ENCODE results near the gene ZNF358.
A peak's percentile ranks its signal among the peaks of the same experiment; 100 is the strongest.

The ZNF358 gene

DNA sequence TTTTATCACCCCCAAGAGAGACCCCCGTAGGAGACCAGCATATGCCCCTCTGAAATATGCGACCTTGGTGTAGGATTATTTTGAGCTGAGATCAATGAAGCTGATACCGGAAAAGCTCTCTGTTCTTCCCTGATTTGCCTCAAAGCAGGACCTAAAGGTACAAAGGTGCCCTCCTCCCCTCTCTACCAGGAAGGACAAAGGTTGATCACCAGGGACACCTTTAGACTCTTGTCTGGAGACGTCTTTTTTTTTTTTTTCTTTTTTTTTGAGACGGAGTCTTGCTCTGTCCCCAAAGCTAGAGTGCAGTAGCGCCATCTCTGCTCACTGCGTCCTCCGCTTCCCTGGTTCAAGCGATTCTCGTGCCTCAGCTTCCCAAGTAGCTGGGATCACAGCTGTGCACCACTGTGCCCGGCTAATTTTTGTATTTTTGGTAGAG is 26.3 kb upstream of the ZNF358 start:
- no peak for DNase-seq (ENCODE audit: low read depth, low spot score)

DNA sequence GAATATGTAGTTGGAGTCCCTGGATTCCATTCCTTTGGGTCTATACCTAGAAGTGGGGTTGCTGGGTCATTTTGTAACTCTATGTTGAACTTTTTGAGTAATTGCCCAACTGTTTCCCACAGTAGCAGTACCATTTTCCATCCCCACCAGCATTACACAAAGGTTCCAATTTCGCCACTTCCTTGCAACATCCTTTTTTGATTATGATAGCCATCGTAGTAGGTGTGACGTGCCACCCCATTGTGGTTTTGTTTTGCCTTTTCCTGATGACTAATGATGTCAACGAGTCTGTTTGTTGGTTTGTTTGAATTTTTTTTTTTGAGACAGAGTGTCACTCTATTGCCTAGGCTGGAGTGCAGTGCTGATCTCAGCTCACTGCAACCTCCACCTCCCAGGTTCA is 23.8 kb upstream of the ZNF358 start:
- no peak for DNase-seq (ENCODE audit: low read depth, low spot score)

DNA sequence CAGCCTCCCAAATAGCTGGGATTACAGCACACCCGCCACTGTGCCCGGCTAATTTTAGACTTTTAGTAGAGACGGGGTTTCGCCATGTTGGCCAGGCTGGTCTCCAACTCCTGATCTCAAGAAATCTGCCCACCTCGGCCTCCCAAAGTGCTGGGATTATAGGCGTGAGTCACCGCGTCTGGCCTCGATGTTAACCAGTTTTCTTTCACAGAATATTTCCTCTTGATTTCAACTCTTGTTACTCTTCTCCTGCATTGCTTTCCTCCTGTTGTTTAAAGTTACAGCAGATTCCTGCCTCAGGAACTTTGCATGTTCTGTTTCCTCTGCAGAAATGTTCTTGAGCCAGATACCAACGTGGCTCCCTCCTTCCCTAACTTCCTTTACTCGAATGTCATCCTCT is 23.3 kb upstream of the ZNF358 start:
- no peak for DNase-seq (ENCODE audit: low read depth, low spot score)

DNA sequence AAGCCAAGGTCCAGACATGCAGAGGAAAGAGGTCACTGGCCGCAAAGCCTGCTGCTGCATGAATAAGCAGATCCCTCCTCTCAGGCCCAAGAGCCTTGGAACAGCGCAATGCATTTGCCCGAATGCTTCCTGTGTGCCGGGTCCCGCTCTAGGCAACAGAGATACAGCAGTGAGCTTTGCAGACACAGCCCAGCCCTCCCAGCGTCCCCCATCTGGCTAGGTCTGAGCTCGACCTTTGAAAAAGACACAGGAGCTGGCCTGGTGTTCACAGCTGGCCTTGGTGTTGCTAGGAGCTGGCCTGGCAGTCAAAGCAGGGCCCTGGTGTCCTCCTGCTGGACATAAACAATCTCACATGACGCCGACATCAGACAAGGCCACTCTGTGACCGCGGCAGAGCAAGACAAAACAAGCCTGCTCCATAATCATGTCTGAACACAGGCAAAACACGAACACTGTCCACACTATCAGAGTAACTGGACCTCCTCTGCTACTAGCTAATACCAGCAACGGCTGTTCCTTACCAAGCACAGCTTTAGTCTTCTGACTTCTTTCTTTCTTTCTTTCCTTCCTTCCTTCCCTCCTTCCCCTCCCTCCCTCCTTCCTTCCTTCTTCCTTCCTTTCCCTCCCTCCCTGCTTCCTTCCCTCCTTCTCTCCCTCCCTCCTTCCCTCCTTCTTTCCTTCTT is 21.3 kb upstream of the ZNF358 start:
- peak; percentile 49 for DNase-seq (ENCODE audit: low read depth, low spot score)

DNA sequence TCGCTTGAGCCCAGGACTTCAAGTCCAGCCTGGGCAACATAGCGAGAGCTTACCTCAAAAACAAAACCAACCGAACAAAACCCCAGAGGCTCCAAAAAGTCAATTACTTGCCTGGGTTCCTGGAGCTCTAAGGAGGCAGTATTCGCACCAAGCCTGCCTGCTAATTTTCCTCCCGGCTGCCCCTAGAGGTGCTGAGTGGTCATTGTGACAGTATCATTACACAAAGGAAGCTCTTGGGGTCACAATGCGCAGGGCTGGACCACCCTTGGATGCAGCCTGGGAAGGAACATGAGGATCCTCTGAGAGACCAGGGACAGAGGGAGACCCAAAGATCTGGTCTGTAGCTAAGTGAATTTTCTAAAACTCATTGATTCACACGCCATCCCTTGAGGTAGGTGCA is 18.6 kb upstream of the ZNF358 start:
- DNase-seq (ENCODE audit: low read depth, low spot score): peak; percentile 47

DNA sequence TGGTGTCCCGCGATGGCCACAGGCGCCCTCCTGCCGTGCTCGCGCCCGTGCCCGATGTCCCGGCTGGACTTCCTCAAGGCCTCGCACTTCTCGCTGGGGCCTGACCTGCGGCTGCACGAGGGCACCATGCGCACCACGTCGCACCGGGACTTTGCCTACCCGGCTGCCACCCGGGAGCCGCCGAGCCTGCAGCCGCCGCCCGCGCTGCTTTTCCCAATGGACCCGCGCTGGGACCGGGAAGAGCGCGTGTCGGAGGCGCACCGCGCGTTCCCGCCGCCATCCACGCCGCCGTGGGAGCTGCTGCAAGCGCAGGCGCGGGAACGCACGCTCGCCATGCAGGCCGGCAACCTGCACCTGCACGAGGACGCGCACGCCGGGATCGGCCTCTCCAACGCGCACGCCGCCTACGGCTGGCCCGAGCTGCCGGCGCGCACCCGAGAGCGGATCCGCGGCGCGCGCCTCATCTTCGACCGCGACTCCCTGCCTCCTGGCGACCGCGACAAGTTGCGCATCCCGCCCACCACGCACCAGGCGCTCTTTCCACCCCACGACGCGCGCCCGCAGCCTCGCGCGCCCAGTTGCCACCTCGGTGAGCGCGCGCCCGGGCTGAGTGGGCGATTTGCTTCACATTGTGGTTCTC is 15.0 kb upstream of the ZNF358 start:
- DNase-seq (ENCODE audit: low read depth, low spot score): peak; percentile 89

DNA sequence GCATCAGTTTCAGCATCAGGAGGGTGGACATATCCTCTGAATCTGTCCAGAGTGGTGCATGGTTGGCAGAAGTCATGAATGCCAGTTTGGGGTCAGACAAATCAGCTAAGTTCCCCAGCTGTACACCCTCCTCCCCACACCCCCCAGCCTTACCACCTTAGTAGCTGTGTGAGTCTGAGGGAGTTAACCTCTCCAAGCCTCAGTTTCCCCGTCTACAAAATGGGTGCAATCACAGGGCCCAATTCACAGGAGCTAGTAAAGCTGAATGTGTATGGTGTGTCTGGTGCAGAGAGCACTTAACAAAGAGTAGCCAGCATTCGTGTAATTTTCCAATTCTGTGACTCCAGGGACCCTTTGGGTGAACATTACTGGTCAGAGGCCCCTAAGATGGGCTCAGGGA is 13.4 kb upstream of the ZNF358 start:
- DNase-seq (ENCODE audit: low read depth, low spot score): no peak

DNA sequence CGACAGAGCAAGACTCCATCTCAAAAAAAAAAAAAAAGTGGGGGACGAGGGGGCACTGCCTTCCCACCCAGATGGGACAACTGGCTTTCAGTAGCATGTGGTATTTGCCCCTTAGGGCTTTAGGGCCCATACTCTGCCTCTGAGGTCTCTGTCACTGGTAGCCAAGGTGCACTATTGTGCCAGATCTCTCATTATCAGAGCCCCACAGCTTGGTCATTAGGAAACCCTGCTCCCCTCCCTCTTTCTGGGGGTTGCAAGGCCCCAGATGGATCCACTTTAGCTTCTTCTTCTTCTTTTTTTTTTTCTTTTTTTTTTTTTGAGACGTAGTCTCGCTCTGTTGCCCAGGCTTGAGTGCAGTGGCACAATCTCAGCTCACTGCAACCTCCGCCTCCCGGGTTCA is 11.2 kb upstream of the ZNF358 start:
- no peak for DNase-seq (ENCODE audit: low read depth, low spot score)

DNA sequence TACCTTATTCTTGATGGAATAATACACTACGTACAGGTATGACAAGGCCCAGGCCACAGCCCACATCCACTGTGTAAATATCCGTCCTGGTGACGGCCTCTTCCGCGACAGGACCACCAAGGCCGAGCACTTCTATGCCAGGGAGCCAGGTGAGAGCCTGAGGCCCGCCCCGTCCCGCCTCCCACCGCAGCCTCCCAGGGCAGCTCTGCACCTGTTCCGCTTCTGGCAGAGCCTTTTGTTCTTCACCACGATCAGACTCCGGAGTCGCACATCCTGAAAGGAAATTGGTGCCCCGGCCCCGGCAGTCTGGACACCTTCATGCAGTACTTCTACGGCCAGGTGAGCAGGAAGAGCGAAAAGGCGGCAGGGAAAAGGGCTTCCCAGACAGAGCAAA is 10.6 kb upstream of the ZNF358 start:
- no peak for DNase-seq (ENCODE audit: low read depth, low spot score)

DNA sequence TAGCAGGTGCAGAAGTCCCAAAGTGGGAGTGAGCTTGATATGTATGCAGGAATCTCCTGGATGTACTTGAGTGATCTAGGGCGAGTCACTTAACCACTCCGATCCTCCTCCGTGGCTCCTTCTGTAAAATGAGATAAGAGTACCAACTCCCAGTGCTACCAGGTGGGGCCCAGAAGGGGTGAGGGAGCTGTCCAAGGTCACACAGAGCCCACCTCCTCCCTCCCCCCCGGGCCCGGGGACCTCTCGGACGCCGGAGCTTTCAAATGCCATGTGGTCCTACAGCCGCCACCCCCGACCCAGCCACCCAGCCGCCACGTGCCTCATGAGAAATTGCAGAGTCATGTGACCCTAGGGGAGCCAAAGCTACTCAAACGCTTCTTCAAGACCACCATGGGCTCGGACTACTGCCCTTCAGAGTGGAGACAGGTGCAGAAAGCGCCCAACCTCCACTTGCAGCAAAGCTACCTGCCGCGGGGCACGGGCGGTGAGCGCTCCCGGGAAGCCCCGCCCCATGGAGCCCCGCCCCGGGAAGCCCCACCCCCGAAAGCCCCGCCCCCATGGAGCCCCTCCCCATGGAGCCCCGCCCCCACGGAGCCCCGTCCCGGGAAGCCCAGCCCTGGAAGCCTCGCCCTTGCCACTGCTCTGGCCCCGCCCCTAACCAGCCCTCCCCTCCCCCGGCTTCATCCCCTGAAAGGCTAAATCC is 10.1 kb upstream of the ZNF358 start:
- peak; percentile 73 for DNase-seq (ENCODE audit: low read depth, low spot score)

DNA sequence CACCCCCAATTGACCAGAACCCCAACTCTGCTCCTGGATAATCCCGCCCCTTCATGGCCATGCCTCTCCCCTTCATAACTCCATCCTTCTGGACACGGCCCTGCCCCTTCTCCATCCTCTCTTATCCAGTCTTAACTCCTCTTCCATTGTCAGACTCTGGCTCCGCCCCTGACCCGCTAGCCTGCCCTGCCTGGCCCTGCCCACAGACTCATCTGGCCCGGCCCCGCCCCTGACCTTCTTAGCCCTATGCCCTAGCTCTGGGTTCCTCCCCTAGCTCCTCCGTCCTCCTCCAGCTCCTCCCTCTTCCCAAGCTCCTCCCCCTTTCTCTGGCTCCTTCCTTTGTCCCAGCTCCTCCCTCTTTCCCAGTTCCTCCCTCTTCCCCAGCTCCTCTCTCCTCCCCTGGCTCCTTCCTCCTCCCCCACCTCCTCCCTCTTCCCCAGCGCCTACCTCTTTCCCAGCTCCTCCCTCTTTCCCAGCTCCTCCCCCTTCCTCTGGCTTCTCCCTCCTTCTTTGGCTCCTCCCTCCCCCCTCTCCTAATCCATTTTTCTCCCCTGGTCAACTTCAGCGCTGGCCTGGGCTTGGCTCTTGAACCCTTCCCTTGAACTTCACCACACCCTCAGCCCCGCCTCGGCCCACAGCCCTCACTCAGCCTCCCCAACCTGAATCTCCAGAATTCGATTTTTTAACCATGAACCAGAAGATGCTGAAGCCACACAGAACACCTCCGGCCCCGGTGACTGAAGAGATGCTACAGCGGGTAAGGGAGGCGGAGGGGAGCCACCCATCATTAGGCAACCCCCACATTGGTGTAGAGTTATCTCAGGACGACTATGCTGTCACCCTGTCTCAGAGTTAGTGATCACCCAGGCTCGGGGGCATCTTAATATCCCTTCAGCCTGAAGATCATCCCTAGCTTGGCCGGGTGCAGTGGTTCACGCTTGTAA is 9.2 kb upstream of the ZNF358 start:
- peak; percentile 98 for DNase-seq (ENCODE audit: low read depth, low spot score)

DNA sequence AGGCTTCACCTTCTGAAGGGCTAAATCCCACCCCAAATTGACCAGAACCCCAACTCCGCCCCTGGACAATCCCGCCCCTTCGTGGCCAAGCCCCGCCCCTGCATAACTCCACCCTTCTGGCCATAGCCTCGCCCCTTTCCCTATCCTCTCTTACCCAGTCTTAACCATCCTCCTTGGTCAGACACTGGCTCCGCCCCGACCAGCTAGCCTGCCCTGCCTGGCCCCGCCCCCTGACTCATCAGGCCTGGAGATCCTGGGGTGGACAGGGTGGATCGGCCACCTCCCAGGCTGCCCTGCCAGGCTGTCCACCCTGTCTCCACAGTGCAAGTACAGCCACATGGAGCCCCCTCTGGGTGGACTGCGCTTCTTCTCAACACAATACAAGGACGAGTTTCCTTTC is 8.0 kb upstream of the ZNF358 start:
- DNase-seq (ENCODE audit: low read depth, low spot score): peak; percentile 79

DNA sequence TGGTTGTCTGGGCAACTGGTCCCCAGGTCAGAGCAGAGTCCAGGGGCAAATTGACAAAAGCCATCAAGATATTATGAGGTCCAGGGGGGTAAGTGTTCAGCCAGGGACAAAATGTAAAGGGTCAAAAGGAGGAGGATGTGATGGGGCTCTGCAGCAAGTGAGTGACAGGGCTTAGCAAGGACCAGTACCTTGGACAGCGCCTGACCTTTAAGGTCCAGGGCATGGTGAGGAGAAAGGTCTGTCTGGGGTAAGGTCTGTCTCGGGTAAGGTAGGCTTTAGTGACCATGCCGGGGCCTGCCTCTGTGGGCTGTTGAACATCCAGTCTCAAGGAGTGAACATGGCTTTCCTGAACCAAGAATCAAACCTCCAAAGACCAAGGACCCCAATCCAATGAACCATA is 6.3 kb upstream of the ZNF358 start:
- DNase-seq (ENCODE audit: low read depth, low spot score): peak; percentile 42

DNA sequence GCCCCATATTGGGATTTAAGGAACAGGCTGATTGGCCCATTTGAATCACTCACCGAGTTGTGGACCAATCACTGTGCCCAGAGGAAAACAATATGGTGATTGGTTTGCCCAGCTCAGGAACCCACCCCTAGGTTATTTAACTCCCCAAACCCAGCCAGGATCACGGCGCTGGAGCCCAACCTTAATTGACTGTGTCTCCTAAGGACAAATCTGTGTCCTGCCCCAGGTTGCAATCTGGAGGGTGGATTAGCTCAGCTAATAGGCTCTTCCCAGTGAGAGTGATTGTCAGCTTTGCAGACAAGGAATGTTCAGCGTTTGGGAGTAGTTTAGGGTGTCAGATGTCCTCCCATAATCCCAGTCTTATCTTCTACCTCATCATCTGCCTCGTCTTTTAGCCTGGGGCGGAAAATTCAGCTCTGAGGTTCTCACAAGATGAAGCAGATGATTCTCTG is 3.5 kb upstream of the ZNF358 start:
- peak; percentile 91 for DNase-seq (ENCODE audit: low read depth, low spot score)

DNA sequence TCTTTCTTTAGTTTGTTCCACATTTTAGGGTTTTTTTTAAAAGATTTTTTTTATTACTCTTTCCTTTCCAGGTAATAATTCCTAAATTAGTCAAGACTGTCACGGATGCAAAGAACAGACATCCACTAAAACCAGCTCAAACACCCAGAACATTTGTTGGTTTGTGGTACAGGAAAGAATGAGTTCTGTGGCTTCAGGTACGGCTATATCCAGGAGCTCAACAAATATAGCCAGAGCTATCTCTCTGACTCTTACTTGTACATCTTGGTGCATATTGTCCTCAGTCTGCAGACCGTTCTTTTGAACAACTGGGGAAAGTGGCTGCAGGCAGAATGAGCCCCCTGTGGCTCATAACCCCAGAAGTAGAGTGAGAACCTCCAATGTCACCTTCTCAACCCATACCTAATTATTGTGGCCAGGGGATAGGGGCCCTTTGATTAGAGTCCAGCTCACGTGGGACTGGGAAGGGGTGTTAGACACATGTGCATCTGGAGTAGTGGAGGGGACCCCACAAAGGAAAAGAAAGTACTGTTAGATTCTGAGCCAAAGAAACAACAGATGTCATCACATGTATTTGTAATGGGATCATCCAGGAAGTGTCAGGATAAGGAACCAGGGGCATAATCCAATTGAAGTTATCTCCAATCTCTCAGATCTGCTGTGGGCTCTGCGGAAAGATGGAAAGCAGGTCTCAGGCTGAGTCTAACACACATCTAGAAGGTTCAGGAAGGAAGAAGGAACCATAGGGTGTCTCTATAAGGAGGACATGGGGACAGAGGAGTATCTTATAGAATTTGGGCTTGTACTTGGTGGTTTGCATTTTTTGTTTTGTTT is 1.9 kb upstream of the ZNF358 start:
- DNase-seq (ENCODE audit: low read depth, low spot score): no peak

DNA sequence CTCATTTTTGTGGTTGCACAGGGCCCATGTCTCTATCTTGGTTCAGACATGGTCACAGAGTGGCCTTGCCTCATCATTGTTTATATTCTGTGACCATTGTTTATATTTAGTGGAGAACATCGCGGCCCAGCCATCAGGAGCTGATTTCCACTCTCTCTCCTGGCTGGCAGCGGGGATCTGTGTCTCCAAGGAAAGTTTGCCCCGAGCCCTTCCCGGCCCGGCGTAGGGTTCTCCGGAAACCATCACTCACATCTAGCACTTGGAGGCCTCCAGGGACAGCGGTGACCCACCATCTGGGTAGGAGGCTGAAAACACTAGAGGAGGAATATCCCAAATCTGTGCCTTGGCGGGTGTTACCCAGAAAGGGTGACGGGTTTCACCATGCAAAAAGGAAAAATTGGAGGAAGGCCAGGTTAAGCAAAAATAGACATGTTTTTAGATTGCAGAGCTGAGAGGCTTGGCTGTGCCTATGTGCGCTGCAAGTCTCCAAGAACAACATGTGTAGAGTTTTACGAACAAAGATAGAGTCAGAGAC is 726 bp upstream of the ZNF358 start:
- DNase-seq (ENCODE audit: low read depth, low spot score): peak; percentile 45

DNA sequence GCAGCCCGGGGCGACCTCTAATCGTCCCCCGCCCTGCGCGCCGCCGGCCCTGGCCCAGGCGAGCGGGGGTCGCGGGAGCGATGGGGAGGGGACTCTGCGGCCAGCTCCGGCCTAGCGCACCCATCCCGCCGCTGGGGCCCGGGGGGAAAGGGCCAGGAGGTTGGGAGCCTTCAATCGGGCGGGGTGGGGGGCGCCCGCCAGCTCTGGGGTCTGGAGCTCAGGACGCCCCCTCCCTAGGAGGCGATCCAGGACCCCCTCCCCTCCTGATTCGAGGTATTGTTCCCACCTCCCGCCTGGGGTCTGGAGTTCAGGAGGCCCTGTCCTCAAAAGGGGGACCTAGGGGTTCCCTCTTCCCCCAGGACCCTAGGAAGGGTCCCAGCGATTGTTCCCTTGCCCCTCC is 430 bp downstream of the ZNF358 start:
- DNase-seq (ENCODE audit: low read depth, low spot score): no peak

DNA sequence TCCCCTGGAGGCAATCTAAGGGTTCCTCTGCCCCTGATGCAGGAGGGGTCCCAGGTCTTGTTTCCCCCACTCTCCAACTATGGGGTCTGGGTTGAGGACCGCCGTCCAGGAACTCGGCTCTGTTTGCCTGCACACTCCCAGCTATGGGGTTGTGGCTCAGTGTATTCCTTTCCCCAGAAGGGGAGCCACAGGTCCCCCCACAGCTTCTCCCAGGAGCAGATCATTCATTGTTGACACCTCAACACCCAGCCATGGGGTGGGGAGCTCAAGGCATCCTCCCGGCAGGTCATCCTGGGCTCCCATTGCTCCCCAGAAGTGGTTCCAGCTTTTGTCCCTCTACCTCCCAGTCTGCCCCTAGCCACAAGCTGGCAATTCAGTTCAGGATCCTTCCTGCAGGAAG is 975 bp downstream of the ZNF358 start:
- no peak for DNase-seq (ENCODE audit: low read depth, low spot score)

DNA sequence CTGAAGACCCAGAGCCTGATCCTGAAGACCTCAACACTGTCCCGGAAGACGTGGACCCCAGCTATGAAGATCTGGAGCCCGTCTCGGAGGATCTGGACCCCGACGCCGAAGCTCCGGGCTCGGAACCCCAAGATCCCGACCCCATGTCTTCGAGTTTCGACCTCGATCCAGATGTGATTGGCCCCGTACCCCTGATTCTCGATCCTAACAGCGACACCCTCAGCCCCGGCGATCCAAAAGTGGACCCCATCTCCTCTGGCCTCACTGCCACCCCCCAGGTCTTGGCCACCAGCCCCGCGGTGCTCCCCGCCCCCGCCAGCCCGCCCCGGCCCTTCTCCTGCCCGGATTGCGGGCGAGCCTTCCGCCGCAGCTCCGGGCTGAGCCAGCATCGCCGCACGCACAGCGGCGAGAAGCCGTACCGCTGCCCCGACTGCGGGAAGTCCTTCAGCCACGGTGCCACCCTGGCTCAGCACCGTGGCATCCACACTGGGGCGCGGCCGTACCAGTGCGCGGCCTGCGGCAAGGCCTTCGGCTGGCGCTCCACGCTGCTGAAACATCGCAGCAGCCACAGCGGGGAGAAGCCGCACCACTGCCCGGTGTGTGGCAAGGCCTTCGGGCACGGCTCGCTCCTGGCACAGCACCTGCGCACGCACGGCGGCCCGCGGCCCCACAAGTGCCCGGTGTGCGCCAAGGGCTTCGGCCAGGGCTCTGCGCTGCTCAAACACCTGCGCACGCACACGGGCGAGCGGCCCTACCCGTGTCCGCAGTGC is 3.6 kb downstream of the ZNF358 start:
- DNase-seq (ENCODE audit: low read depth, low spot score): no peak
